Measurements from ENCODE around the gene IER2.
A peak's percentile ranks its signal among the peaks of the same experiment; 100 is the strongest.

The IER2 gene

DNA sequence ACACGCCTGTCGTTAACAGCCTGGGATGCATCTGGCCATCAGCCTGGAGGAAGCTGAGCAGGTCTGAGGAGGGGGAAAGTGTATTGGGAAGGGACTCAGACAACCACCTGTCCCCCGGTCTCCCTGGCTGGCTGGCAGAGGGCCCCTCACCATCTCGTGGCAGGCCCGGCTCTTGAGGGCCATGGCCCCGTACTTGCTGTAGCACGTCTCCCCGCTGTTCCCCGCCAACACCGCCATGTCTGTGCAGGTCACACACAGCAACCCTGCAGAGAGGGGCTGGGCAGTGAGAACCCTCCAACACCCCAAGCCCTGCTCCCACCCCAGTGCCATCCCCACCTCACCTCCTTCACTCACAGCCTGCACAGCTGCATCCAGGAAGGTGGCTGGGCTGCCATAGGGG lies 37.7 kb upstream of the IER2 start:
- Histone ChIP-seq H2BK15ac (ENCODE audit: low read depth, poor library complexity, severe bottlenecking) (no peak overlapping the region), H2BK5ac (ENCODE audit: low read depth, low read length, poor library complexity, severe bottlenecking) (no peak overlapping the region), H3K14ac (ENCODE audit: low read length in 2 of 2) (no peak overlapping the region), H4K8ac (ENCODE audit: low read length) (no peak overlapping the region), H3K4me1 (ENCODE audit: control insufficient read depth, insufficient read depth, low read depth, low read length) (peaks cover 14% of the 10 kb centered on the region), H2AFZ (ENCODE audit: low read depth, low read length) (no peak overlapping the region), H3K36me3 (ENCODE audit: control insufficient read depth in 1 of 2, insufficient read depth in 2 of 2, low read depth in 1 of 2, low read length in 2 of 2) (peaks cover 48% of the 10 kb centered on the region in 2 experiments), H3K4me3 (ENCODE audit: insufficient read depth in 1 of 2, low read depth in 1 of 2, low read length in 2 of 2) (no peak overlapping the region), H3K18ac (ENCODE audit: low read depth in 1 of 2, low read length in 2 of 2) (no peak overlapping the region), H4K91ac (ENCODE audit: low read length) (peak overlapping the region; percentile 74), H3K9me3 (ENCODE audit: control insufficient read depth, low read length) (no peaks in the 10 kb centered on the region), H2AK5ac (ENCODE audit: low read length, severe bottlenecking) (no peak overlapping the region), H2BK120ac (ENCODE audit: low read depth, low read length) (no peak overlapping the region), H2BK12ac (ENCODE audit: low read length in 2 of 2) (no peak overlapping the region), H3K4ac (ENCODE audit: low read depth in 1 of 2, low read length in 2 of 2) (peak overlapping the region in 1 of 2 experiments; percentile 41), H3K23ac (ENCODE audit: low read length in 2 of 2) (no peak overlapping the region), H3K4me2 (ENCODE audit: low read length, poor library complexity, severe bottlenecking) (no peak overlapping the region), H3K79me1 (replicated peaks; ENCODE audit: low read length, poor library complexity, severe bottlenecking) (peaks cover 28% of the 10 kb centered on the region), H3K9ac (ENCODE audit: low read length) (no peak overlapping the region), H3K27me3 (ENCODE audit: control insufficient read depth in 1 of 2, insufficient read depth in 1 of 2, low read length in 2 of 2) (no peaks in the 10 kb centered on the region), H3K27ac (ENCODE audit: low read length, poor library complexity, severe bottlenecking) (no peak overlapping the region)
- no peak for DNase-seq
- WGBS: 96% methylated on average over 10 of the region's 10 CpGs

DNA sequence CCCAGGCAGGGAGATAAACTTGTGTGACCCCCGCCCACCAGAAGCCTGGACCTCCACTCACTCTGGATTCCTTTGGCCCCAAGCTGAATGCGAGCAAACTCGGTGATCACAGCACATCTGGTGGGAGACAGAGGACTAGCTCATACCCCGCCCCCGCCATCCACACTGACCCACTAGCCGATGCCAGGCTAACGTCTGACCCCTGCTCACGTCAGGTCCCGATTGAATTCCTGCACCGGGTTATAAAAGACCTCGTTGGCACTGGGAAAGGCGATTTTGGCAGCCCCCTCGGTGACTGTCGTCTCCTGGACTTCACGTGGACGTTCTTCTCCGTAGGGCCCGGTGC lies 34.3 kb upstream of the IER2 start:
- Histone ChIP-seq H3K4me2 (ENCODE audit: low read length, poor library complexity, severe bottlenecking) (peak overlapping the region; percentile 93), H3K79me1 (replicated peaks; ENCODE audit: low read length, poor library complexity, severe bottlenecking) (peaks cover 21% of the 10 kb centered on the region), H3K4me1 (ENCODE audit: control insufficient read depth, insufficient read depth, low read depth, low read length) (peaks cover 32% of the 10 kb centered on the region), H2BK15ac (ENCODE audit: low read depth, poor library complexity, severe bottlenecking) (no peak overlapping the region), H4K91ac (ENCODE audit: low read length) (no peak overlapping the region), H3K9ac (ENCODE audit: low read length) (peak overlapping the region; percentile 98), H3K4me3 (ENCODE audit: insufficient read depth in 1 of 2, low read depth in 1 of 2, low read length in 2 of 2) (peak overlapping the region; percentile 80 to 97), H2BK120ac (ENCODE audit: low read depth, low read length) (no peak overlapping the region), H3K9me3 (ENCODE audit: control insufficient read depth, low read length) (no peaks in the 10 kb centered on the region), H3K27ac (ENCODE audit: low read length, poor library complexity, severe bottlenecking) (peak overlapping the region; percentile 70), H2BK5ac (ENCODE audit: low read depth, low read length, poor library complexity, severe bottlenecking) (no peak overlapping the region), H2BK12ac (ENCODE audit: low read length in 2 of 2) (no peak overlapping the region), H3K18ac (ENCODE audit: low read depth in 1 of 2, low read length in 2 of 2) (no peak overlapping the region), H3K36me3 (ENCODE audit: control insufficient read depth in 1 of 2, insufficient read depth in 2 of 2, low read depth in 1 of 2, low read length in 2 of 2) (peaks cover 25 to 33% of the 10 kb centered on the region in 2 experiments), H2AK5ac (ENCODE audit: low read length, severe bottlenecking) (no peak overlapping the region), H3K23ac (ENCODE audit: low read length in 2 of 2) (peak overlapping the region in 1 of 2 experiments; percentile 60), H3K4ac (ENCODE audit: low read depth in 1 of 2, low read length in 2 of 2) (peak overlapping the region; percentile 57 to 88), H4K8ac (ENCODE audit: low read length) (peak overlapping the region; percentile 86), H3K14ac (ENCODE audit: low read length in 2 of 2) (no peak overlapping the region), H2AFZ (ENCODE audit: low read depth, low read length) (peak overlapping the region; percentile 79), H3K27me3 (ENCODE audit: control insufficient read depth in 1 of 2, insufficient read depth in 1 of 2, low read length in 2 of 2) (no peaks in the 10 kb centered on the region)
- WGBS: 2% methylated on average over 18 of the region's 18 CpGs
- no peak for DNase-seq

DNA sequence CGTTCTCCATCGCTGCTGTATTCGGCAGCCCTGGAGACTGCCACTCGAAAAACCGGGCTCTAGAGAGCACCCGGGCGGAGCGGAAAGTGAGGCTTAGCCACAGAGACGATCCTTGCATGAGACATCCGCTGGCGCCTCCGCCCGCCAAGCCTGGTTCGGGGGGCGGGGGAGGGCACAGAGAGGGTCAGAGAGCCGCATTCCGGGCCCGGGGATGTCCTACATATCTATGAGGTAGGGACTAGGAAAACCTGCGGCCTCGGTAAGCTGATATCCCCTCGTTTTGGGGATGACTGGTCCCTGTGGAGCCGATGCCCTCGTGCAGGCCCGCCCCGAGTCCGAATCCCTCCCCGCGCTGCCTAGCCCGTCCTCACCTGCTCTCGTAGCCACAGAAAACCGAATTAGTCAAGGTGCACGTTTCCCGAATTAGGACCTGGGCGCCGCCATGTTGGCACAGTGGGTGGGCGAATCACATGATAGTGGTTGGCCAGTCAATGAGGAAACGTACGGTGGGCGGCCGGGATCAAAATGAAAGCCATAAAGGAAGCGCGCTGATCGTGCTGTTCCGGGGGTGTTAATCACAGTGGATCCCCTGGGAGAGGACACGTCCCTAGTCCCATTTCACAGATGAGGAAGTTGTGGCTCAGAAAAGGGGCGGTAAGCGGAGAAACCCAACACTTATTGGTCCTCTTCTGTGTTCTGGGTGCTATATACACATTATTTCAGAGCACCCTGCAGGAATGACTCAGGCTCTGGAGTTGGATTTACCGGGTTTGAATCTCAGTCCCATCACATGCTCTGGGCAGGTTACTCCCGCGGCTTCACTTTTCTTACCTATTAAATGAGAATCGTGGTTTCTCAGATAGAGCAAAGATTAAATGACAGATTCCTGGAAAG lies 33.7 kb upstream of the IER2 start, which contains the start of gene TRMT1:
TRMT1 (minus strand) TSS at position 459 of the 894 bp plus-strand sequence; CDS start at position 118, 341 bp downstream.
- Histone ChIP-seq H3K4me1 (ENCODE audit: control insufficient read depth, insufficient read depth, low read depth, low read length) (peaks cover 38% of the 10 kb centered on the region), H3K36me3 (ENCODE audit: control insufficient read depth in 1 of 2, insufficient read depth in 2 of 2, low read depth in 1 of 2, low read length in 2 of 2) (peaks cover 26 to 36% of the 10 kb centered on the region in 2 experiments), H3K9ac (ENCODE audit: low read length) (peak within 1 kb of the TSS; percentile 98), H3K14ac (ENCODE audit: low read length in 2 of 2) (no peak within 1 kb of the TSS), H3K27me3 (ENCODE audit: control insufficient read depth in 1 of 2, insufficient read depth in 1 of 2, low read length in 2 of 2) (no peaks in the 10 kb centered on the region), H3K4ac (ENCODE audit: low read depth in 1 of 2, low read length in 2 of 2) (peak within 1 kb of the TSS; percentile 57 to 88), H2BK15ac (ENCODE audit: low read depth, poor library complexity, severe bottlenecking) (no peak within 1 kb of the TSS), H4K8ac (ENCODE audit: low read length) (peak within 1 kb of the TSS; percentile 86), H3K4me2 (ENCODE audit: low read length, poor library complexity, severe bottlenecking) (peak within 1 kb of the TSS; percentile 93), H2AK5ac (ENCODE audit: low read length, severe bottlenecking) (no peak within 1 kb of the TSS), H2AFZ (ENCODE audit: low read depth, low read length) (peak within 1 kb of the TSS; percentile 79), H2BK5ac (ENCODE audit: low read depth, low read length, poor library complexity, severe bottlenecking) (no peak within 1 kb of the TSS), H3K4me3 (ENCODE audit: insufficient read depth in 1 of 2, low read depth in 1 of 2, low read length in 2 of 2) (peak within 1 kb of the TSS; percentile 80 to 97), H3K9me3 (ENCODE audit: control insufficient read depth, low read length) (no peaks in the 10 kb centered on the region), H3K27ac (ENCODE audit: low read length, poor library complexity, severe bottlenecking) (peak within 1 kb of the TSS; percentile 70), H4K91ac (ENCODE audit: low read length) (peak within 1 kb of the TSS; percentile 92), H2BK12ac (ENCODE audit: low read length in 2 of 2) (no peak within 1 kb of the TSS), H3K23ac (ENCODE audit: low read length in 2 of 2) (peak within 1 kb of the TSS in 1 of 2 experiments; percentile 77), H2BK120ac (ENCODE audit: low read depth, low read length) (no peak within 1 kb of the TSS), H3K79me1 (replicated peaks; ENCODE audit: low read length, poor library complexity, severe bottlenecking) (peaks cover 20% of the 10 kb centered on the region), H3K18ac (ENCODE audit: low read depth in 1 of 2, low read length in 2 of 2) (peak within 1 kb of the TSS; percentile 44 to 57)
- WGBS: under 1% methylated on average over 51 of the region's 51 CpGs
- DNase-seq: peak; percentile 95

DNA sequence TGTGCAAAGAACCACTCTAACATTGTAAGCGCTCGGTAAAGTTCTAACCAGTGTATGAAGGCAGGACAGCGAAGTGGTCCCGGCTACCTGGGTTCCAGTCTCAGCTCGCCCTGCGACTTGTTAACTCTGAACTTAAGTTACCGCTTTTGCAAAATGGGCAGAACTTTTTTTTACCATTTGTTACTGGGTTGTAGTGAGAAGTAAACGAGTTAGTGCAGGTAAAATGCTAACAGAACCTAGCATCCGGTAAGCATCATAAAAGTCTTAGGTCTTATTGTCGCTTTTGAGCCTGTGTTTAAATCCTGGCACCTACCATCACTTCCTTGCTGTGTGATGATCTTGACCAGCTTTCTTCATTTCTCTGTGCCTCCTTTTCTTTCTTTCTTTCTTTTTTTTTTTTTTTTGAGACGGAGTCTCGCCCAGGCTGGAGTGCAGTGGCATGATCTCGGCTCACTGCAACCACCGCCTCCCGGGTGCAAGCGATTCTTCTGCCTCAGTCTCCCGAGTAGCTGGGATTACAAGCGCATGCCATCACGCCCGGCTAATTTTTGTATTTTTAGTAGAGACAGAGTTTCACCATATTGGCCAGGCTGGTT lies 32.9 kb upstream of the IER2 start:
- H2BK12ac ChIP-seq (ENCODE audit: low read length in 2 of 2): no peak overlapping the region
- H4K8ac ChIP-seq (ENCODE audit: low read length): no peak overlapping the region
- WGBS: 45% methylated on average over 19 of the region's 20 CpGs

More for the DNA sequence above, 32.9 kb upstream of the IER2 start:
- H2BK120ac ChIP-seq (ENCODE audit: low read depth, low read length): no peak overlapping the region
- H3K79me1 ChIP-seq (replicated peaks; ENCODE audit: low read length, poor library complexity, severe bottlenecking): peaks cover 20% of the 10 kb centered on the region
- peak overlapping the region; percentile 75 for H3K4me2 ChIP-seq (ENCODE audit: low read length, poor library complexity, severe bottlenecking)
- H3K27me3 ChIP-seq (ENCODE audit: control insufficient read depth in 1 of 2, insufficient read depth in 1 of 2, low read length in 2 of 2): no peaks in the 10 kb centered on the region
- no peak overlapping the region for H2BK5ac ChIP-seq (ENCODE audit: low read depth, low read length, poor library complexity, severe bottlenecking)
- H3K23ac ChIP-seq (ENCODE audit: low read length in 2 of 2): no peak overlapping the region
- no peak overlapping the region for H3K27ac ChIP-seq (ENCODE audit: low read length, poor library complexity, severe bottlenecking)
- H2BK15ac ChIP-seq (ENCODE audit: low read depth, poor library complexity, severe bottlenecking): no peak overlapping the region
- no peak overlapping the region for H4K91ac ChIP-seq (ENCODE audit: low read length)
- peak overlapping the region; percentile 98 for H3K9ac ChIP-seq (ENCODE audit: low read length)
- no peaks in the 10 kb centered on the region for H3K9me3 ChIP-seq (ENCODE audit: control insufficient read depth, low read length)
- peak overlapping the region in 1 of 2 experiments; percentile 97 for H3K4me3 ChIP-seq (ENCODE audit: insufficient read depth in 1 of 2, low read depth in 1 of 2, low read length in 2 of 2)
- no peak for DNase-seq
- no peak overlapping the region for H3K14ac ChIP-seq (ENCODE audit: low read length in 2 of 2)
- H2AFZ ChIP-seq (ENCODE audit: low read depth, low read length): no peak overlapping the region
- H2AK5ac ChIP-seq (ENCODE audit: low read length, severe bottlenecking): no peak overlapping the region
- H3K18ac ChIP-seq (ENCODE audit: low read depth in 1 of 2, low read length in 2 of 2): no peak overlapping the region
- peaks cover 33 to 40% of the 10 kb centered on the region in 2 experiments for H3K36me3 ChIP-seq (ENCODE audit: control insufficient read depth in 1 of 2, insufficient read depth in 2 of 2, low read depth in 1 of 2, low read length in 2 of 2)
- H3K4ac ChIP-seq (ENCODE audit: low read depth in 1 of 2, low read length in 2 of 2): no peak overlapping the region
- peaks cover 45% of the 10 kb centered on the region for H3K4me1 ChIP-seq (ENCODE audit: control insufficient read depth, insufficient read depth, low read depth, low read length)

All from mesenchymal stem cell (in vitro differentiated cells and primary cell).